SK-N-SH (cell line): ENCODE measurements around the gene BTBD2. TPM values are rescaled to one million over a fixed set of nuclear protein-coding genes. Genes with fewer than 3 reads are reported as not detected.

ENCODE experiments used
- CTCF ChIA-PET: fragments of 300-600, 350-600 bp; formaldehyde crosslinking; extraction: SDS; loops from one replicate; lab custom pipeline; 2021; lab: Yijun Ruan, JAX
- POLR2A ChIA-PET: fragments of 350-600 bp; sonication (Branson Sonifier 250); formaldehyde crosslinking; extraction: SDS; loops from one replicate; lab custom pipeline; 2020; ENCODE audit warnings: antibody characterized with exemption, inconsistent platforms; lab: Yijun Ruan, JAX
- DNase-seq: peaks from one replicate; pipeline ENCODE4 v3.0.0; 2012
- H2AFZ ChIP-seq: fragments of 200-600 bp; sonication (generic); 2 replicates; pipeline ENCODE4 v1.8.1; 2016; ENCODE audit warnings: antibody characterized with exemption, mild to moderate bottlenecking, low read depth
- H3F3A ChIP-seq: fragments of 200-600 bp; sonication (generic); replicated peaks from 2 replicates; pipeline ENCODE3; 2016; ENCODE audit warnings: antibody characterized with exemption, mild to moderate bottlenecking; ENCODE audit not compliant: insufficient read depth
- H3K27ac ChIP-seq, 2 experiments: fragments of 200-500 bp in 1 of 2; fragments of 200-600 bp in 1 of 2; sonication (Bioruptor generic) in 1 of 2; sonication (generic), shearing (Covaris generic) in 1 of 2; 2 replicates each; pipeline versions ENCODE4 v1.5.1 to v1.6.1; 2014 to 2016; ENCODE audit warnings: low read depth in 2 of 2, inconsistent platforms in 1 of 2, low read length in 1 of 2, mild to moderate bottlenecking in 1 of 2, mixed read lengths in 1 of 2
- H3K27me3 ChIP-seq: fragments of 200-600 bp; sonication (generic), shearing (Covaris generic); 2 replicates; pipeline ENCODE4 v1.6.1; 2016; ENCODE audit warnings: mixed run types; ENCODE audit not compliant: insufficient read depth
- H3K36me3 ChIP-seq, 2 experiments: fragments of 200-500 bp in 1 of 2; fragments of 200-600 bp in 1 of 2; sonication (Bioruptor generic) in 1 of 2; sonication (generic) in 1 of 2; replicated peaks in 1 of 2; 2 replicates each; pipeline versions ENCODE3 to v1.5.1; 2014 to 2016; ENCODE audit warnings: low read length in 1 of 2, mild to moderate bottlenecking in 1 of 2; ENCODE audit not compliant: insufficient read depth in 2 of 2, control insufficient read depth in 1 of 2
- H3K4me1 ChIP-seq, 2 experiments: fragments of 200-500 bp in 1 of 2; fragments of 200-600 bp in 1 of 2; sonication (Bioruptor generic) in 1 of 2; sonication (generic), shearing (Covaris generic) in 1 of 2; 2 replicates each; pipeline versions ENCODE4 v1.5.1 to v1.6.1; 2014 to 2016; ENCODE audit warnings: low read depth in 1 of 2, low read length in 1 of 2, mixed run types in 1 of 2; ENCODE audit not compliant: insufficient read depth in 2 of 2, control insufficient read depth in 1 of 2
- H3K4me2 ChIP-seq: fragments of 200-600 bp; sonication (generic), shearing (Covaris generic); 2 replicates; pipeline ENCODE4 v1.6.1; 2017; ENCODE audit warnings: mixed run types
- H3K4me3 ChIP-seq, 2 experiments: fragments of 200-500 bp in 1 of 2; fragments of 200-600 bp in 1 of 2; sonication (Bioruptor generic) in 1 of 2; sonication (generic), shearing (Covaris generic) in 1 of 2; 2 replicates each; pipeline versions ENCODE4 v1.5.1 to v1.8.1; 2014 to 2016; ENCODE audit warnings: low read depth in 2 of 2, inconsistent platforms in 1 of 2, low read length in 1 of 2, mild to moderate bottlenecking in 1 of 2, mixed read lengths in 1 of 2, moderate library complexity in 1 of 2
- H3K79me2 ChIP-seq: fragments of 200-600 bp; sonication (generic); 2 replicates; pipeline ENCODE4 v1.8.1; 2017; ENCODE audit warnings: mild to moderate bottlenecking; ENCODE audit not compliant: insufficient read depth
- H3K9ac ChIP-seq: fragments of 200-600 bp; sonication (generic); 2 replicates; pipeline ENCODE4 v1.6.1; 2017; ENCODE audit warnings: mixed run types
- H3K9me2 ChIP-seq: fragments of 200-600 bp; sonication (generic); 2 replicates; pipeline ENCODE4 v1.6.1; 2017; ENCODE audit warnings: mixed run types
- H3K9me3 ChIP-seq: fragments of 200-600 bp; sonication (generic); 2 replicates; pipeline ENCODE4 v1.6.1; 2017; ENCODE audit warnings: mixed run types, mild to moderate bottlenecking, moderate library complexity
- H4K20me1 ChIP-seq: fragments of 200-600 bp; sonication (generic); 2 replicates; pipeline ENCODE4 v1.6.1; 2017; ENCODE audit warnings: mild to moderate bottlenecking, mixed run types; ENCODE audit not compliant: insufficient read depth
- CHD2 ChIP-seq: fragments of 150-350 bp; IDR thresholded peaks from 2 replicates; pipeline ENCODE4 v1.6.1; 2018; ENCODE audit warnings: low read length; ENCODE audit not compliant: partially characterized antibody
- ELF1 ChIP-seq: IDR thresholded peaks from 2 replicates; pipeline ENCODE4 v1.4.0; 2012
- EZH2phosphoT487 ChIP-seq: fragments of 200-600 bp; sonication (generic); IDR thresholded peaks from 2 replicates; pipeline ENCODE4 v1.6.1; 2017; ENCODE audit warnings: low read depth, mixed run types, mild to moderate bottlenecking, antibody characterized with exemption, moderate library complexity, borderline replicate concordance
- FOXJ3 ChIP-seq: sonication (generic); formaldehyde crosslinking; IDR thresholded peaks from 2 replicates; pipeline ENCODE4 v1.5.1; 2020; ENCODE audit warnings: mild to moderate bottlenecking, missing genetic modification reagents
- FOXM1 ChIP-seq: IDR thresholded peaks from 2 replicates; pipeline ENCODE4 v1.4.0; 2012; ENCODE audit warnings: low read depth, mild to moderate bottlenecking
- GATA2 ChIP-seq: sonication (generic); formaldehyde crosslinking; IDR thresholded peaks from 2 replicates; pipeline ENCODE4 v1.5.0; 2020; ENCODE audit warnings: mild to moderate bottlenecking, missing genetic modification reagents
- IRF3 ChIP-seq: fragments of 150-350 bp; IDR thresholded peaks from 2 replicates; pipeline ENCODE4 v1.6.1; 2016; ENCODE audit warnings: mild to moderate bottlenecking, low read depth, low read length
- JUND ChIP-seq: IDR thresholded peaks from 2 replicates; pipeline ENCODE4 v1.4.0; 2012
- MEF2A ChIP-seq: IDR thresholded peaks from 2 replicates; pipeline ENCODE4 v1.4.0; 2012; ENCODE audit warnings: low read depth, borderline replicate concordance
- RFX5 ChIP-seq: IDR thresholded peaks from 2 replicates; pipeline ENCODE4 v1.6.1; 2012; ENCODE audit warnings: mild to moderate bottlenecking, improper control_type of control experiment, low read length
- SIN3A ChIP-seq: IDR thresholded peaks from 2 replicates; pipeline ENCODE4 v1.6.1; 2012; ENCODE audit warnings: low read depth, mild to moderate bottlenecking, low read length, moderate library complexity, borderline replicate concordance
- SMC3 ChIP-seq: IDR thresholded peaks from 2 replicates; pipeline ENCODE4 v1.6.1; 2012; ENCODE audit warnings: low read depth, low read length, improper control_type of control experiment
- TAF1 ChIP-seq: IDR thresholded peaks from 2 replicates; pipeline ENCODE4 v1.6.1; 2012; ENCODE audit warnings: low read depth, mild to moderate bottlenecking, low read length, moderate library complexity, borderline replicate concordance
- TCF12 ChIP-seq: IDR thresholded peaks from 2 replicates; pipeline ENCODE4 v1.4.0; 2012
- USF2 ChIP-seq: fragments of 150-350 bp; IDR thresholded peaks from 2 replicates; pipeline ENCODE4 v1.6.1; 2017; ENCODE audit warnings: antibody characterized with exemption, low read length, low read depth, borderline replicate concordance
- WGBS: methylation state at CpG from one replicate; pipeline ENCODE4 v1.1.6; 2017; ENCODE audit warnings: low lambda C conversion rate; 5-methylcytosine and 5-hydroxymethylcytosine counted together
- polyA plus RNA-seq, 3 experiments: library from polyadenylated mRNA; depleted of rRNA; stranded (reverse); fragments of >200 nt; gene quantifications; 2 replicates each; pipeline ENCODE4 v1.2.3, GENCODE V29; 2012

Gene BTBD2
- polyA plus RNA-seq, 1 of the 3 experiments (the other 2 are of a cell fraction) = 66.8 TPM

GRCh38 chr19:1952635-1953034 lies 62.9 kb downstream of the BTBD2 start:
- ChIA-PET POLR2A (no interaction called here), CTCF (interaction anchor here (1.4 to 1.5 kb wide), 2 partner anchors 10 to 23 kb away, joined by 3 to 6 read pairs; no protein-coding TSS in a partner anchor)
- no peak for DNase-seq
- H3K27me3 ChIP-seq = no peaks in the 10 kb centered on the region
- no peak overlapping the region for H2AFZ ChIP-seq
- H3K9ac ChIP-seq = no peak overlapping the region
- no peak for TF ChIP-seq GATA2 (CRISPR knock-in tag)
- no peak for TF ChIP-seq USF2
- TF ChIP-seq FOXJ3 (CRISPR knock-in tag) = no peak
- no peak for TF ChIP-seq JUND
- no peak for TF ChIP-seq ELF1
- no peak for TF ChIP-seq FOXM1
- TF ChIP-seq SMC3 = no peak
- TF ChIP-seq CHD2 = no peak
- no peak for TF ChIP-seq TAF1
- H3K79me2 ChIP-seq = peaks cover 98% of the 10 kb centered on the region
- H3K4me1 ChIP-seq = no peaks in the 10 kb centered on the region; a peak in 1 of 4 replicates
- no peaks in the 10 kb centered on the region for H3K9me2 ChIP-seq
- peaks cover 77% of the 10 kb centered on the region for H4K20me1 ChIP-seq
- H3F3A ChIP-seq = no peaks in the 10 kb centered on the region
- H3K9me3 ChIP-seq = no peaks in the 10 kb centered on the region
- 89% methylated on average over 21 of the region's 21 CpGs for WGBS
- no peak overlapping the region for H3K27ac ChIP-seq
- H3K4me3 ChIP-seq = no peak overlapping the region
- peaks cover 0 to 6% of the 10 kb centered on the region in 2 experiments for H3K36me3 ChIP-seq
- no peak overlapping the region for H3K4me2 ChIP-seq

GRCh38 chr19:1950640-1951039 lies 64.9 kb downstream of the BTBD2 start:
- H3K79me2 ChIP-seq = peaks cover 99% of the 10 kb centered on the region
- peaks cover 0 to 6% of the 10 kb centered on the region in 2 experiments for H3K36me3 ChIP-seq
- H3K27me3 ChIP-seq = no peaks in the 10 kb centered on the region
- H2AFZ ChIP-seq = no peak overlapping the region
- no peaks in the 10 kb centered on the region for H3F3A ChIP-seq
- TF ChIP-seq FOXJ3 (CRISPR knock-in tag) = no peak
- no peak for TF ChIP-seq USF2
- no peak for TF ChIP-seq TCF12
- no peak for TF ChIP-seq EZH2phosphoT487
- no peak for TF ChIP-seq FOXM1
- no peak for TF ChIP-seq CHD2
- no peak for TF ChIP-seq SIN3A
- TF ChIP-seq RFX5 = no peak
- no peak for TF ChIP-seq MEF2A
- TF ChIP-seq IRF3 = no peak
- TF ChIP-seq, all 33 proteins: peak for 0
- H4K20me1 ChIP-seq = peaks cover 73% of the 10 kb centered on the region
- POLR2A ChIA-PET = no interaction called here
- no peak for DNase-seq
- H3K27ac ChIP-seq = no peak overlapping the region
- no peak overlapping the region for H3K4me3 ChIP-seq
- H3K4me1 ChIP-seq = no peaks in the 10 kb centered on the region
- no peaks in the 10 kb centered on the region for H3K9me3 ChIP-seq
- H3K4me2 ChIP-seq = no peak overlapping the region
- WGBS = 100% methylated on average over 2 of the region's 16 CpGs
- H3K9me2 ChIP-seq = no peaks in the 10 kb centered on the region
- no peak overlapping the region for H3K9ac ChIP-seq
- CTCF ChIA-PET = interaction anchor here (1.5 kb wide), 1 partner anchor 26 kb away, joined by 3 read pairs; no protein-coding TSS in a partner anchor
